Fibroblast of lung (primary cell): ENCODE data around the gene CLIP4.

Experiments used
- CTCF ChIP-seq, 2 donors: IDR thresholded peaks in 1 of 2; conservative IDR thresholded peaks in 1 of 2; 1 replicate in 1 of 2; 2 replicates in 1 of 2; pipeline ENCODE4 v1.5.1; 2011 to 2012; ENCODE audit warnings: low read length in 2 of 2, control low read depth in 1 of 2, inconsistent platforms in 1 of 2, low read depth in 1 of 2, mild to moderate bottlenecking in 1 of 2
- EZH2 ChIP-seq: IDR thresholded peaks from 2 replicates; pipeline ENCODE4 v1.5.1; 2012; ENCODE audit warnings: low read length, control low read depth, mild to moderate bottlenecking; ENCODE audit errors: missing control alignments

GRCh38 chr2:29110916-29111535 is 4.2 kb upstream of the CLIP4 start:
- TF ChIP-seq CTCF (conservative IDR thresholded peaks at IDR 0.05 in 1 of 2, IDR thresholded peaks at IDR 0.05 in 1 of 2; ENCODE audit: low read depth in 1 of 2, low read length in 2 of 2): no peak
- TF ChIP-seq EZH2: no peak
